ENCODE measurements around the gene ARFIP1.
"Not testable (repeated sequence)": the region's sequence is repeated elsewhere in the genome, so short reads cannot be mapped to it uniquely, and the experiment has no call there.

The ARFIP1 gene

GRCh38 chr4:152848508-152848907 is 68.8 kb downstream of the ARFIP1 start:
- peaks cover 9% of the 10 kb centered on the region for H3K9me3 Mint-ChIP-seq
- peaks cover 20% of the 10 kb centered on the region for H3K4me1 Mint-ChIP-seq (ENCODE audit: low read depth)
- H3K36me3 Mint-ChIP-seq (ENCODE audit: low read depth): peaks cover 6% of the 10 kb centered on the region
- no peak for DNase-seq
- no peak overlapping the region for H3K27ac Mint-ChIP-seq
- no peak overlapping the region for H3K4me3 Mint-ChIP-seq
- H3K27me3 Mint-ChIP-seq: no peaks in the 10 kb centered on the region

GRCh38 chr4:152849350-152849749 is 69.6 kb downstream of the ARFIP1 start:
- Mint-ChIP-seq H3K36me3 (ENCODE audit: low read depth) (peaks cover 11% of the 10 kb centered on the region), H3K27ac (no peak overlapping the region), H3K4me1 (ENCODE audit: low read depth) (peaks cover 20% of the 10 kb centered on the region), H3K4me3 (no peak overlapping the region), H3K9me3 (peaks cover 12% of the 10 kb centered on the region), H3K27me3 (no peaks in the 10 kb centered on the region)
- DNase-seq: no peak

DNA sequence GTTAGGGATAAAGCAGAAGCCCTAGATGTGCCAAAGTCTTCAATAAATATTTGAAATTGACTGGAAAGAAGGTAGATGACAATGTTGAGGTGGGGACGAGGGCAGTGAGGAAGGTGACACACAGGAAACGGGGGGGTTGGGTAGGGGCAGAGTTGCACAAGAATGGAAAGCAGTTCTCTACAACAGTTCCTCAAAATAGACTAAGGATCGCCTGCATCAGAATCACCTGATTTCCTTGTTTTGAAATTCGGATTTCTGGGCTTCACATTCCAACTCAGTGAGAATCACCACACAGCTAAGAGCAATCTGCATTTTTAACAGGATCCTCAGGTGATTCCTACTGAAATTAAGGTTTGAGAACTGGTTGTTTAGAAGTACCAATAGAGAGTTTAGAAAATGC is 70.6 kb downstream of the ARFIP1 start:
- Mint-ChIP-seq H3K9me3 (peaks cover 15% of the 10 kb centered on the region), H3K27me3 (no peaks in the 10 kb centered on the region), H3K4me1 (ENCODE audit: low read depth) (peaks cover 20% of the 10 kb centered on the region), H3K27ac (no peak overlapping the region), H3K4me3 (no peak overlapping the region), H3K36me3 (ENCODE audit: low read depth) (peaks cover 13% of the 10 kb centered on the region)
- no peak for DNase-seq

- H3K4me1 Mint-ChIP-seq (ENCODE audit: low read depth): peaks cover 20% of the 10 kb centered on the region
- H3K27me3 Mint-ChIP-seq: no peaks in the 10 kb centered on the region
- no peak for DNase-seq
- H3K27ac Mint-ChIP-seq: no peak overlapping the region
- no peak overlapping the region for H3K4me3 Mint-ChIP-seq
- peaks cover 13% of the 10 kb centered on the region for H3K36me3 Mint-ChIP-seq (ENCODE audit: low read depth)
- H3K9me3 Mint-ChIP-seq: peaks cover 15% of the 10 kb centered on the region
Observed at GRCh38 chr4:152851226-152851625, 71.5 kb downstream of the ARFIP1 start.

DNA sequence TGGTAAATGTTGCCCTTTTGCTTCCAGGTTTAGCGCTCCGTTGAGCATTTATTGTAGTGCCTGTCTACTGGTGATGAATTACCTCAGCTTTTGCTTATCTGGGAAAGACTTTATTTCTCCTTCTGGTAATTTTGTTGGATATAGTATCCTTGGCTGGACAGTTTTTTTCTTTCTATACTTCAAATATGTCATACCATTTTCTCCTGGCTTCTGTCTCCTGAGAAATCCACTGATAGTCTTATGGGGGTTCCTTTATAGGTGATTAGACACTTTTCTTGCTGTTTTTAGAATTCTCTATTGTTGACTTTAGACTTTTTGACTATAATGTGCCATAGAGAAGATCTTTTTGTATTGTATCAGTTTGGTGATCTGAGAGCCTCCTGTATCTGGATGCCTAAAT is 73.5 kb downstream of the ARFIP1 start:
- no peak overlapping the region for H3K4me3 Mint-ChIP-seq
- no peaks in the 10 kb centered on the region for H3K27me3 Mint-ChIP-seq
- H3K36me3 Mint-ChIP-seq (ENCODE audit: low read depth): peaks cover 13% of the 10 kb centered on the region
- H3K9me3 Mint-ChIP-seq: peaks cover 15% of the 10 kb centered on the region
- H3K4me1 Mint-ChIP-seq (ENCODE audit: low read depth): peaks cover 18% of the 10 kb centered on the region
- no peak overlapping the region for H3K27ac Mint-ChIP-seq
- DNase-seq: no peak

GRCh38 chr4:152854016-152854415 is 74.3 kb downstream of the ARFIP1 start:
- not testable (repeated sequence) for DNase-seq, H3K27ac Mint-ChIP-seq, H3K27me3 Mint-ChIP-seq, H3K4me3 Mint-ChIP-seq
- Mint-ChIP-seq H3K36me3 (ENCODE audit: low read depth) (peaks cover 13% of the 10 kb centered on the region), H3K9me3 (peaks cover 15% of the 10 kb centered on the region), H3K4me1 (ENCODE audit: low read depth) (peaks cover 18% of the 10 kb centered on the region)

- no peaks in the 10 kb centered on the region for H3K4me1 Mint-ChIP-seq (ENCODE audit: low read depth)
- peaks cover 15% of the 10 kb centered on the region for H3K9me3 Mint-ChIP-seq
- no peak for DNase-seq
- peaks cover 13% of the 10 kb centered on the region for H3K36me3 Mint-ChIP-seq (ENCODE audit: low read depth)
- H3K27me3 Mint-ChIP-seq: no peaks in the 10 kb centered on the region
- H3K27ac Mint-ChIP-seq: no peak overlapping the region
- no peak overlapping the region for H3K4me3 Mint-ChIP-seq
Observed at GRCh38 chr4:152856960-152857359, 77.2 kb downstream of the ARFIP1 start.

DNA sequence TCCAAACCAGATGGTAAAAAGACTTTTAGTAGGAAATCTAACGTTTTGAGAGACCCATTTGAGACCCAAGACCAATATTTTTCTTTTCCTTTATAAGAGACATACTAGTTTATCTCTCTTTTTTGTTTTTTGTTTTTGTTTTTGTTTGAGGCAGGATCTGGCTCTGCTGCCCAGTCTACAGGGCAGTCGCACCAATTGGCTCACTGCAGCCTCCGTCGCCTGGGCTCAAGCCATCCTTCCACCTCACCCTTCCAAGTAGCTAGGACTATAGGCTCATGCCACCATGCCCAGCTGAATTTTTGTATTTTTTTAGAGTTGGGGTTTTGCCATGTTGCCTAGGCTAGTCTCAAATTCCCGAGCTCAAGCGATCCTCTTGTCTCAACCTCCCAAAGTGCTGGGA is 79.2 kb downstream of the ARFIP1 start:
- Mint-ChIP-seq H3K4me3 (no peak overlapping the region), H3K4me1 (ENCODE audit: low read depth) (no peaks in the 10 kb centered on the region), H3K36me3 (ENCODE audit: low read depth) (peaks cover 5% of the 10 kb centered on the region), H3K27ac (no peak overlapping the region), H3K9me3 (peaks cover 6% of the 10 kb centered on the region), H3K27me3 (no peaks in the 10 kb centered on the region)
- DNase-seq: no peak

- no peaks in the 10 kb centered on the region for H3K27me3 Mint-ChIP-seq
- no peaks in the 10 kb centered on the region for H3K9me3 Mint-ChIP-seq
- H3K4me1 Mint-ChIP-seq (ENCODE audit: low read depth): no peaks in the 10 kb centered on the region
- no peak overlapping the region for H3K4me3 Mint-ChIP-seq
- no peak for DNase-seq
- H3K36me3 Mint-ChIP-seq (ENCODE audit: low read depth): peaks cover 5% of the 10 kb centered on the region
- no peak overlapping the region for H3K27ac Mint-ChIP-seq
Observed at GRCh38 chr4:152860046-152860445, 80.3 kb downstream of the ARFIP1 start.

DNA sequence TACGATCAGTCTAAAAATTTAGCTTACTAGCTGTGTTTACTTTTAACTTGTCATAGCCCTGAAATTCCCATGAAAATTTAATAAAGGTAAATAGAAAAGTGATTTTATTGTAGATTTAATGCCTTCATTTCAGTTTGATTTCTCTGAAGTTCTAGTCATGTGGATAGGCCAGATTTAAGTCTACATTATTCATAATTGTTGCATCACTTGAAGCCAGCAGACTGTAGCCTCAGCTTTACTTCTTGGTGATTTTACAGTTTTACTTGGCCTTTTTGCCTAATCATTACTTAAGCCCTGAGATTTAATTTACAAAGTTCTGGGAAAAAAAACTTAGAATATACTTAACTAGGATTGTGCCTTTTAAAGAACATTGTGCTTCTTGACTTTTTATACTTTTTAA is 82.9 kb downstream of the ARFIP1 start:
- no peak for DNase-seq
- no peaks in the 10 kb centered on the region for H3K9me3 Mint-ChIP-seq
- no peak overlapping the region for H3K4me3 Mint-ChIP-seq
- no peaks in the 10 kb centered on the region for H3K27me3 Mint-ChIP-seq
- no peaks in the 10 kb centered on the region for H3K4me1 Mint-ChIP-seq (ENCODE audit: low read depth)
- H3K36me3 Mint-ChIP-seq (ENCODE audit: low read depth): peaks cover 7% of the 10 kb centered on the region
- no peak overlapping the region for H3K27ac Mint-ChIP-seq

- DNase-seq: no peak
Observed at GRCh38 chr4:152864361-152864760, 84.6 kb downstream of the ARFIP1 start.

GRCh38 chr4:152866432-152866993 is 86.8 kb downstream of the ARFIP1 start:
- not testable (repeated sequence) for H3K27me3 Mint-ChIP-seq

More at GRCh38 chr4:152864361-152864760, 84.6 kb downstream of the ARFIP1 start:
- peaks cover 7% of the 10 kb centered on the region for H3K36me3 Mint-ChIP-seq (ENCODE audit: low read depth)
- no peaks in the 10 kb centered on the region for H3K9me3 Mint-ChIP-seq
- no peak overlapping the region for H3K4me3 Mint-ChIP-seq
- H3K27me3 Mint-ChIP-seq: no peaks in the 10 kb centered on the region
- H3K4me1 Mint-ChIP-seq (ENCODE audit: low read depth): no peaks in the 10 kb centered on the region
- H3K27ac Mint-ChIP-seq: no peak overlapping the region

GRCh38 chr4:152870606-152871005 is 90.9 kb downstream of the ARFIP1 start:
- no peaks in the 10 kb centered on the region for H3K27me3 Mint-ChIP-seq
- peaks cover 30% of the 10 kb centered on the region for H3K36me3 Mint-ChIP-seq (ENCODE audit: low read depth)
- H3K4me1 Mint-ChIP-seq (ENCODE audit: low read depth): no peaks in the 10 kb centered on the region
- no peak overlapping the region for H3K4me3 Mint-ChIP-seq
- DNase-seq: no peak
- no peak overlapping the region for H3K27ac Mint-ChIP-seq
- H3K9me3 Mint-ChIP-seq: no peaks in the 10 kb centered on the region

More at GRCh38 chr4:152866432-152866993, 86.8 kb downstream of the ARFIP1 start:
- not testable (repeated sequence) for H3K9me3 Mint-ChIP-seq; H3K4me1 Mint-ChIP-seq (ENCODE audit: low read depth); H3K27ac Mint-ChIP-seq; DNase-seq; H3K4me3 Mint-ChIP-seq
- H3K36me3 Mint-ChIP-seq (ENCODE audit: low read depth): peaks cover 11% of the 10 kb centered on the region

GRCh38 chr4:152875261-152875660 is 95.5 kb downstream of the ARFIP1 start:
- peaks cover 55% of the 10 kb centered on the region for H3K36me3 Mint-ChIP-seq (ENCODE audit: low read depth)
- DNase-seq: no peak
- no peaks in the 10 kb centered on the region for H3K4me1 Mint-ChIP-seq (ENCODE audit: low read depth)
- H3K9me3 Mint-ChIP-seq: peaks cover 4% of the 10 kb centered on the region
- H3K27me3 Mint-ChIP-seq: no peaks in the 10 kb centered on the region
- no peak overlapping the region for H3K4me3 Mint-ChIP-seq
- H3K27ac Mint-ChIP-seq: no peak overlapping the region

- H3K4me1 Mint-ChIP-seq (ENCODE audit: low read depth): no peaks in the 10 kb centered on the region
- H3K27me3 Mint-ChIP-seq: no peaks in the 10 kb centered on the region
- DNase-seq: no peak
- no peak overlapping the region for H3K4me3 Mint-ChIP-seq
- H3K9me3 Mint-ChIP-seq: peaks cover 4% of the 10 kb centered on the region
- peaks cover 57% of the 10 kb centered on the region for H3K36me3 Mint-ChIP-seq (ENCODE audit: low read depth)
- H3K27ac Mint-ChIP-seq: no peak overlapping the region
Observed at GRCh38 chr4:152877868-152878267, 98.1 kb downstream of the ARFIP1 start.

GRCh38 chr4:152880263-152880662 is 100.5 kb downstream of the ARFIP1 start:
- no peak overlapping the region for H3K27ac Mint-ChIP-seq
- no peak for DNase-seq
- H3K9me3 Mint-ChIP-seq: peaks cover 4% of the 10 kb centered on the region
- no peaks in the 10 kb centered on the region for H3K4me1 Mint-ChIP-seq (ENCODE audit: low read depth)
- H3K36me3 Mint-ChIP-seq (ENCODE audit: low read depth): peaks cover 47% of the 10 kb centered on the region
- H3K4me3 Mint-ChIP-seq: no peak overlapping the region
- no peaks in the 10 kb centered on the region for H3K27me3 Mint-ChIP-seq
